HCT116 (cell line): Measurements from ENCODE around the gene MCEMP1.

ENCODE experiments used
- CEBPB ChIP-seq: IDR thresholded peaks from 2 replicates; pipeline ENCODE4 v1.6.1; 2012; ENCODE audit warnings: low read depth
- EGR1 ChIP-seq: IDR thresholded peaks from 2 replicates; pipeline ENCODE4 v1.6.1; 2012; ENCODE audit warnings: low read depth
- EZH2 ChIP-seq: fragments of 200-600 bp; sonication (generic); IDR thresholded peaks from 2 replicates; pipeline ENCODE4 v1.6.1; 2017; ENCODE audit warnings: antibody characterized with exemption, mixed run types
- JUND ChIP-seq: IDR thresholded peaks from 2 replicates; pipeline ENCODE4 v1.6.1; 2012
- POLR2A ChIP-seq: IDR thresholded peaks from 2 replicates; pipeline ENCODE4 v1.7.0; 2011; ENCODE audit warnings: borderline replicate concordance; ENCODE audit not compliant: insufficient read depth, insufficient read length; ENCODE audit errors: extremely low read depth
- RAD21 ChIP-seq: IDR thresholded peaks from 2 replicates; pipeline ENCODE4 v1.6.1; 2012; ENCODE audit warnings: low read depth, mild to moderate bottlenecking
- SRF ChIP-seq: IDR thresholded peaks from 2 replicates; pipeline ENCODE4 v1.6.1; 2012; ENCODE audit warnings: low read depth
- YY1 ChIP-seq: IDR thresholded peaks from 2 replicates; pipeline ENCODE4 v1.6.1; 2011; ENCODE audit warnings: low read length, low read depth, moderate library complexity, mild to moderate bottlenecking; ENCODE audit not compliant: insufficient replicate concordance; ENCODE audit errors: extremely low read depth
- TF ChIP-seq, protein P1 (sequence below), 3 experiments: fragments of 200-600 bp in 1 of 3; sonication (generic) in 1 of 3; IDR thresholded peaks in 2 of 3; conservative IDR thresholded peaks in 1 of 3; 2 replicates each; pipeline ENCODE4 v1.5.1; 2012 to 2017; ENCODE audit warnings: low read depth in 2 of 3, low read length in 2 of 3, antibody characterized with exemption in 1 of 3, borderline replicate concordance in 1 of 3, control low read depth in 1 of 3, mild to moderate bottlenecking in 1 of 3, mixed read lengths in 1 of 3, mixed run types in 1 of 3, moderate library complexity in 1 of 3; ENCODE audit not compliant: insufficient read depth in 1 of 3

DNA sequence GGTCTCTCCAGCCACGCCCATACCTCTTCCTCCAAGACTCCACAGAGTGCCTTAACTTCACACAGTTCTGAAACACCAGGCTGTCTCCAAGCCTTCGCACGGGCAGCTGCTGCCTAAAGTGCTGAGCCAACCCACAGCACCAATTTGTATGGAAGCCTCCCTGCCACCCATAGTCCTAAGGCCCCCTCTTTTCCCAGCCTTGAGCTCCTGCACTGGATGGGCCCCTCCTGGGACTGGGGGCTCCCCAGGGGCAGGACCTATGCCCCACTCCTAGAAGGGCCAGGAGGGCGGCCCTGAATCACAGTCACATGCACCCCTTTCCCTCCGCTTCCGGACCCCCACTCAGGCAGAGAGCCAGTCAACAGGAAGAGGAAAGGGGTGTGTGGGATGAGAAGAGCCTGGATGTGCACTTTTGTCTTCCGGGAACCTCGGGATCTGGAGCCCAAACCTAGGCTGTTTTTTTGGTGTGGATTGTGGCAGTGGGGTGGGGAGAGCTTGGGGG, 30.1 kb downstream of the MCEMP1 start:
- TF ChIP-seq, protein P1, sequence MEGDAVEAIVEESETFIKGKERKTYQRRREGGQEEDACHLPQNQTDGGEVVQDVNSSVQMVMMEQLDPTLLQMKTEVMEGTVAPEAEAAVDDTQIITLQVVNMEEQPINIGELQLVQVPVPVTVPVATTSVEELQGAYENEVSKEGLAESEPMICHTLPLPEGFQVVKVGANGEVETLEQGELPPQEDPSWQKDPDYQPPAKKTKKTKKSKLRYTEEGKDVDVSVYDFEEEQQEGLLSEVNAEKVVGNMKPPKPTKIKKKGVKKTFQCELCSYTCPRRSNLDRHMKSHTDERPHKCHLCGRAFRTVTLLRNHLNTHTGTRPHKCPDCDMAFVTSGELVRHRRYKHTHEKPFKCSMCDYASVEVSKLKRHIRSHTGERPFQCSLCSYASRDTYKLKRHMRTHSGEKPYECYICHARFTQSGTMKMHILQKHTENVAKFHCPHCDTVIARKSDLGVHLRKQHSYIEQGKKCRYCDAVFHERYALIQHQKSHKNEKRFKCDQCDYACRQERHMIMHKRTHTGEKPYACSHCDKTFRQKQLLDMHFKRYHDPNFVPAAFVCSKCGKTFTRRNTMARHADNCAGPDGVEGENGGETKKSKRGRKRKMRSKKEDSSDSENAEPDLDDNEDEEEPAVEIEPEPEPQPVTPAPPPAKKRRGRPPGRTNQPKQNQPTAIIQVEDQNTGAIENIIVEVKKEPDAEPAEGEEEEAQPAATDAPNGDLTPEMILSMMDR (IDR thresholded peaks at IDR 0.05 in 2 of 3, conservative IDR thresholded peaks at IDR 0.05 in 1 of 3; ENCODE audit: borderline replicate concordance in 1 of 3, insufficient read depth in 1 of 3, low read depth in 2 of 3, low read length in 2 of 3): no peak
- TF ChIP-seq YY1: no peak
- no peak for TF ChIP-seq RAD21
- no peak for TF ChIP-seq EZH2
- TF ChIP-seq JUND: no peak
- no peak for TF ChIP-seq EGR1
- TF ChIP-seq POLR2A: no peak
- TF ChIP-seq CEBPB: no peak
- no peak for TF ChIP-seq SRF
